Measurements from ENCODE around the gene SLC2A5.
"Not testable (repeated sequence)": the region's sequence is repeated elsewhere in the genome, so short reads cannot be mapped to it uniquely, and the experiment has no call there.

The SLC2A5 gene

GRCh38 chr1:9037476-9038337, 31.7 kb downstream of the SLC2A5 start:
- DNase-seq, result no peak

GRCh38 chr1:9035226-9035625, 34.2 kb downstream of the SLC2A5 start:
- DNase-seq, result no peak

- DNase-seq, result no peak
Measured at GRCh38 chr1:9033363-9033762, 36.1 kb downstream of the SLC2A5 start.

GRCh38 chr1:9031484-9032259, 37.8 kb downstream of the SLC2A5 start:
- no peak for DNase-seq

GRCh38 chr1:9031077-9031476, 38.4 kb downstream of the SLC2A5 start:
- DNase-seq, result not testable (repeated sequence)

- DNase-seq, result no peak
Measured at GRCh38 chr1:9028921-9029705, 40.3 kb downstream of the SLC2A5 start.

GRCh38 chr1:9027307-9027706, 42.1 kb downstream of the SLC2A5 start:
- no peak for DNase-seq

- no peak for DNase-seq
Measured at GRCh38 chr1:9025449-9025848, 44.0 kb downstream of the SLC2A5 start.

- DNase-seq, result no peak
Measured at GRCh38 chr1:9024837-9025236, 44.6 kb downstream of the SLC2A5 start.

- no peak for DNase-seq
Measured at GRCh38 chr1:9022773-9023172, 46.7 kb downstream of the SLC2A5 start.

- not testable (repeated sequence) for DNase-seq
Measured at GRCh38 chr1:9022026-9022738, 47.3 kb downstream of the SLC2A5 start.

GRCh38 chr1:9020305-9020704, 49.1 kb downstream of the SLC2A5 start:
- DNase-seq, result no peak

GRCh38 chr1:9019896-9020295, 49.5 kb downstream of the SLC2A5 start:
- no peak for DNase-seq

GRCh38 chr1:9018333-9018732, 51.1 kb downstream of the SLC2A5 start:
- DNase-seq, result no peak

- no peak for DNase-seq
Measured at GRCh38 chr1:9016455-9016854, 53.0 kb downstream of the SLC2A5 start.

- no peak for DNase-seq
Measured at GRCh38 chr1:9014475-9015375, 54.7 kb downstream of the SLC2A5 start.

GRCh38 chr1:9013819-9014218, 55.6 kb downstream of the SLC2A5 start:
- no peak for DNase-seq

- DNase-seq, result no peak
Measured at GRCh38 chr1:9010781-9011323, 58.6 kb downstream of the SLC2A5 start.

GRCh38 chr1:9009438-9010370, 59.7 kb downstream of the SLC2A5 start:
- no peak for DNase-seq

Data from hypothalamus (tissue), 51 donors.